Coronary artery (tissue), 2 donors: Measurements from ENCODE around the gene CDH12.
"Not testable (repeated sequence)": the region's sequence is repeated elsewhere in the genome, so short reads cannot be mapped to it uniquely, and the experiment has no call there.

Experiments used
- DNase-seq: peaks from one replicate; pipeline ENCODE4 v3.0.0-alpha.2; 2017; ENCODE audit warnings: low spot score
- H3K27ac ChIP-seq, 2 donors: fragments of 200-600 bp; sonication (generic); one replicate each; pipeline ENCODE4 v1.5.1; 2016 to 2019
- H3K4me3 ChIP-seq: fragments of 200-600 bp; sonication (generic); 2 replicates; pipeline ENCODE4 v1.5.1; 2016; ENCODE audit warnings: mild to moderate bottlenecking, moderate library complexity
- CTCF ChIP-seq: fragments of 200-600 bp; sonication (generic); IDR thresholded peaks from one replicate; pipeline ENCODE4 v1.5.1; 2019; ENCODE audit warnings: antibody characterized with exemption

Gene CDH12

GRCh38 chr5:22314548-22314947 is 538.6 kb downstream of the CDH12 start:
- no peak for DNase-seq
- Histone ChIP-seq H3K27ac (no peak overlapping the region), H3K4me3 (no peak overlapping the region)
- no peak for TF ChIP-seq CTCF

GRCh38 chr5:22306011-22306410 is 547.1 kb downstream of the CDH12 start:
- DNase-seq = no peak
- no peak for TF ChIP-seq CTCF
- Histone ChIP-seq H3K4me3 (no peak overlapping the region), H3K27ac (no peak overlapping the region)

GRCh38 chr5:22295832-22296231 is 557.3 kb downstream of the CDH12 start:
- DNase-seq = no peak
- H3K4me3 ChIP-seq = no peak overlapping the region
- no peak for TF ChIP-seq CTCF
- no peak overlapping the region for H3K27ac ChIP-seq

- H3K4me3 ChIP-seq = no peak overlapping the region
- no peak for TF ChIP-seq CTCF
- DNase-seq = no peak
- no peak overlapping the region for H3K27ac ChIP-seq
Observed at GRCh38 chr5:22293147-22293546, 560.0 kb downstream of the CDH12 start.

- TF ChIP-seq CTCF = no peak
- no peak for DNase-seq
- H3K4me3 ChIP-seq = no peak overlapping the region
- no peak overlapping the region for H3K27ac ChIP-seq
Observed at GRCh38 chr5:22278164-22278563, 575.0 kb downstream of the CDH12 start.

GRCh38 chr5:22277006-22277405 is 576.1 kb downstream of the CDH12 start:
- TF ChIP-seq CTCF = no peak
- H3K27ac ChIP-seq = no peak overlapping the region
- no peak overlapping the region for H3K4me3 ChIP-seq
- no peak for DNase-seq

GRCh38 chr5:22265855-22266254 is 587.3 kb downstream of the CDH12 start:
- H3K27ac ChIP-seq, H3K4me3 ChIP-seq: not testable (repeated sequence)

GRCh38 chr5:22258139-22258538 is 595.0 kb downstream of the CDH12 start:
- no peak for TF ChIP-seq CTCF
- no peak overlapping the region for H3K4me3 ChIP-seq
- no peak overlapping the region for H3K27ac ChIP-seq
- DNase-seq = no peak

More at GRCh38 chr5:22265855-22266254, 587.3 kb downstream of the CDH12 start:
- DNase-seq = not testable (repeated sequence)
